ENCODE data around the gene BAZ2B. TPM values are rescaled to one million over a fixed set of nuclear protein-coding genes. Genes with fewer than 3 reads are reported as not detected.

BAZ2B gene
- total and polyA plus RNA-seq, 9 of the 15 experiments (the other 6 are each of a cell fraction or from before 2014, with no cell fraction given) = 7.5 to 38.6 (median 19.8) TPM

DNA sequence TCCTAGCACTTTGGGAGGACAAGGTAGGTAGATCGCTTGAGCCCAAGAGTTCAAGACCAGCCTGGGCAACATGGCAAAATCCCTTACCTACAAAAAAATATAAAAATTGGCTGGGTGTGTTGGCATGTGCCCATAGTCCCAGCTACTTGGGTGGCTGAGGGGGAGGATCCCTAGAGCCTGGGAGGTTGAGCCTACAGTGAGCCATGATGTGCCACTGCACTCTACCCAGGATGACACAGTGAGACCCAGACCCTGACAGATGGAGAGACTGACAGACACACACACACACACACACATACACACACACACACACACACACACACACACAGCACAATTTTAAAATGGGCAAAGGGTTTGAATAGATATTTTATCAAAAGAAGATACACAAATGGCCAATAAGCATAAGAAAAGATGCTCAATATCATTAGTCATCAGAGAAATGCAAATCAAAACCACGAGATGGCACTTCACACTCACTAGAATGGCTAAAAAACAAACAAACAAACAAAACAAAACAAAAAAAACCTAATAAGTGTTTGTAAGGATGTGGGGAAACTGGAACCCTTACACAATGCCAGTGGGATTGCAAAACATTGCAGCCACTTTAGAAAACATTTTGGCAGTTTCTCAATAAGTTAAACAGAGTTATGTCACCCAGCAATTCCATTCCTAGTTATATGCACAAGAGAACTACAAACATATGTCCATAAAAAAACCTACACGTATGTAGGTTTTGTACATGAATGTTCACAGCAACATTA lies 42.3 kb downstream of the BAZ2B start:
- DNase-seq (ENCODE audit: extremely low read depth in 1 of 4, low spot score in 3 of 4) = no peak
- ChIA-PET CTCF (ENCODE audit: low intra/inter-chr PET ratio) (no interaction called here), POLR2A (no interaction called here)
- no peaks in the 10 kb centered on the region for H4K20me1 ChIP-seq (replicated peaks; ENCODE audit: control insufficient read depth, insufficient read depth, low read length)
- 45% methylated on average over 3 of the region's 3 CpGs for WGBS (ENCODE audit: insufficient coverage, low coverage, missing lambda C conversion rate)
- no peak for FAIRE-seq
- no peak overlapping the region for H3K4me2 ChIP-seq (ENCODE audit: insufficient read depth, low read length)
- no peak overlapping the region for H2AFZ ChIP-seq (ENCODE audit: low read depth, low read length)
- H3K27me3 ChIP-seq (ENCODE audit: control insufficient read depth in 2 of 2, insufficient read depth in 2 of 2, low read length in 2 of 2) = no peaks in the 10 kb centered on the region
- no peaks in the 10 kb centered on the region for H3K36me3 ChIP-seq (ENCODE audit: control insufficient read depth, insufficient read depth, low read length)
- in situ Hi-C loops (cut with MboI) (no loop called here), intact Hi-C loops (cut with micrococcal nuclease) (no loop called here)
- H3K9me1 ChIP-seq (ENCODE audit: control insufficient read depth, insufficient read depth, low read length) = no peaks in the 10 kb centered on the region
- no peak for TF ChIP-seq NR2F6 (CRISPR knock-in tag; IDR thresholded peaks at IDR 0.05)
- no peak for TF ChIP-seq NR3C1 (CRISPR knock-in tag; IDR thresholded peaks at IDR 0.05)
- no peak for TF ChIP-seq CBX1 (IDR thresholded peaks at IDR 0.05; ENCODE audit: low read depth)
- no peak for TF ChIP-seq TFAP4 (CRISPR knock-in tag; IDR thresholded peaks at IDR 0.05; ENCODE audit: borderline replicate concordance)
- TF ChIP-seq ZKSCAN8 (CRISPR knock-in tag; IDR thresholded peaks at IDR 0.05) = no peak
- TF ChIP-seq ZNF316 (IDR thresholded peaks at IDR 0.05) = 0 out of 2 replicates have a peak, but pooled peaks have one; percentile 2
- no peak overlapping the region for H3K9ac ChIP-seq (ENCODE audit: insufficient read depth in 1 of 2, low read depth in 2 of 2, low read length in 2 of 2)
- no TSS peak for BruUV-seq (replicated peaks)
- H3K4me1 ChIP-seq (replicated peaks in 1 of 2; ENCODE audit: control insufficient read depth in 2 of 2, insufficient read depth in 2 of 2, low read length in 2 of 2) = no peaks in the 10 kb centered on the region
- H3K79me2 ChIP-seq (ENCODE audit: control insufficient read depth, insufficient read depth, low read length) = no peaks in the 10 kb centered on the region
- no peak overlapping the region for H3K27ac ChIP-seq (ENCODE audit: extremely low read depth, low read depth, low read length)
- H3K9me3 ChIP-seq (replicated peaks; ENCODE audit: control insufficient read depth, insufficient read depth, low read depth, low read length) = peaks cover 5% of the 10 kb centered on the region
- no peak overlapping the region for H3K4me3 ChIP-seq
- ATAC-seq = no peak

Data from K562 (cell line).